ENCODE measurements around the gene OSBPL1A. TPM values are rescaled to one million over a fixed set of nuclear protein-coding genes. Genes with fewer than 3 reads are reported as not detected.
A peak's percentile ranks its signal among the peaks of the same experiment; 100 is the strongest.

OSBPL1A gene
- total RNA-seq, 6 donors from 2014 or later = 33.3 to 64.5 (median 55.4) TPM

DNA sequence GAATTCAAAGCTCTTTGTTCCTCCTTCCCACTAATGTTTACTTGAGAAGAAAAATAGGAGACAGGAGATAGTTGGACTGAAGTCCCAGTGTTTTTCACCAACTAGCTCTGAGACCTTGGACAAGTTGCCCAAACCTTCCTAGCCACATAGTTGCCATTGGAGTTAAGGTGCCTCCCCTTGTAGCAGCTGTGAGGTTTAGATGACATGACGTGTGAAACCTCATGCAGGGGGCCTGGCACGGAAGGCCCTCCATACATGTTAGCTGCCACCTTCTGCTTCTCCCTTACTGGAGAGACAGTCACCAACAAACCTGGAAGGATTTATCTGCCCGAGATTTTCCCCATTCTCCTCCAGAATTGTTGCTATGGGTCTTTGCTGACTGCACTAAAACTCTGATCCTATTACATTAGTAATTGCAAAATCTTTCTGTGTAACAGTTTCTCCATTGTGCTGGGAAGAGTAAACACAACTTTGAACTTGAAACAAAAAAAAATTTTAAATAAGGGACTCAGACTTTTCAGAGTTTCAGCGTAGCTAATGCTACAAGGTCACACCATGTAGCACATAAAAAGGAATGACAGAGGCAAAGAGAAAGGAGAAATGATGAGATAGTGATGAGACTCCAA is 282.6 kb downstream of the OSBPL1A start:
- no peak for TF ChIP-seq POLR2A (IDR thresholded peaks at IDR 0.05)
- TF ChIP-seq POLR2AphosphoS5 (IDR thresholded peaks at IDR 0.05) = no peak
- TF ChIP-seq, protein P1, sequence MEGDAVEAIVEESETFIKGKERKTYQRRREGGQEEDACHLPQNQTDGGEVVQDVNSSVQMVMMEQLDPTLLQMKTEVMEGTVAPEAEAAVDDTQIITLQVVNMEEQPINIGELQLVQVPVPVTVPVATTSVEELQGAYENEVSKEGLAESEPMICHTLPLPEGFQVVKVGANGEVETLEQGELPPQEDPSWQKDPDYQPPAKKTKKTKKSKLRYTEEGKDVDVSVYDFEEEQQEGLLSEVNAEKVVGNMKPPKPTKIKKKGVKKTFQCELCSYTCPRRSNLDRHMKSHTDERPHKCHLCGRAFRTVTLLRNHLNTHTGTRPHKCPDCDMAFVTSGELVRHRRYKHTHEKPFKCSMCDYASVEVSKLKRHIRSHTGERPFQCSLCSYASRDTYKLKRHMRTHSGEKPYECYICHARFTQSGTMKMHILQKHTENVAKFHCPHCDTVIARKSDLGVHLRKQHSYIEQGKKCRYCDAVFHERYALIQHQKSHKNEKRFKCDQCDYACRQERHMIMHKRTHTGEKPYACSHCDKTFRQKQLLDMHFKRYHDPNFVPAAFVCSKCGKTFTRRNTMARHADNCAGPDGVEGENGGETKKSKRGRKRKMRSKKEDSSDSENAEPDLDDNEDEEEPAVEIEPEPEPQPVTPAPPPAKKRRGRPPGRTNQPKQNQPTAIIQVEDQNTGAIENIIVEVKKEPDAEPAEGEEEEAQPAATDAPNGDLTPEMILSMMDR (IDR thresholded peaks at IDR 0.05) = no peak
- TF ChIP-seq EP300 (IDR thresholded peaks at IDR 0.05) = no peak
- WGBS, 2 donors = 65 to 72% methylated on average over 4 of the region's 4 CpGs
- DNase-seq = no peak
- peaks cover 0 to 4% (median 1%) of the 10 kb centered on the region in 4 donors for H3K4me1 ChIP-seq
- no peak overlapping the region for H3K4me3 ChIP-seq
- no peak for ATAC-seq (ENCODE audit: low FRiP score in 2 of 2)
- H3K9me3 ChIP-seq = no peaks in the 10 kb centered on the region
- peak overlapping the region in 1 of 4 donors; percentile 25 for H3K27ac ChIP-seq
- H3K36me3 ChIP-seq = no peaks in the 10 kb centered on the region
- no peaks in the 10 kb centered on the region for H3K27me3 ChIP-seq

- WGBS, 2 donors = 88 to 93% methylated on average over 12 to 15 of the region's 15 CpGs
- DNase-seq = no peak
- H3K4me1 ChIP-seq = peaks cover 0 to 3% (median 0%) of the 10 kb centered on the region in 4 donors
- H3K9me3 ChIP-seq = no peaks in the 10 kb centered on the region
- no peak overlapping the region for H3K27ac ChIP-seq
- no peaks in the 10 kb centered on the region for H3K27me3 ChIP-seq
- no peaks in the 10 kb centered on the region for H3K36me3 ChIP-seq
- TF ChIP-seq POLR2A (IDR thresholded peaks at IDR 0.05) (no peak), POLR2AphosphoS5 (IDR thresholded peaks at IDR 0.05) (no peak), EP300 (IDR thresholded peaks at IDR 0.05) (no peak)
- TF ChIP-seq, protein P1 (IDR thresholded peaks at IDR 0.05) = no peak
- no peak overlapping the region for H3K4me3 ChIP-seq
- ATAC-seq (ENCODE audit: low FRiP score in 2 of 2) = no peak
Measured at GRCh38 chr18:24112874-24113615, 284.6 kb downstream of the OSBPL1A start.

DNA sequence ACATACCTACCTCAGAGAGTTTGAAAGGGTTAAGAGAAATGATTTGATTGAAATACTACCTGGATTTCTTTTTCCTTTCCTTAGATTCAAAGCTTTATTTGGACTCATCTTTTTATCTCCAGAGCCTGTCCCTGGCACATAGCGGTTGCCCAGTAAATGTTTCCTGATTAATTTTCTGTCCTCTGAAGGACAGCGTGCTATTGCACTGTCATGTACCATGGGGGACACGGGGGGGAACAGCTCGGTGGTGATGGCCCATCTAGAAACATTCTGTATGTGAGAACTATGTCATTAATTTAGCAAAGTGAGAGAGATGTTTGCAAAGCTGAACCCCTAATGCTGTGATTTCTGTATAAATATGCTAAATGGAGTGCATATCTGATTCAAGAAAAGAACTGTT is 285.2 kb downstream of the OSBPL1A start:
- TF ChIP-seq POLR2AphosphoS5 (IDR thresholded peaks at IDR 0.05) (no peak), POLR2A (IDR thresholded peaks at IDR 0.05) (no peak), EP300 (IDR thresholded peaks at IDR 0.05) (no peak)
- TF ChIP-seq, protein P1 (IDR thresholded peaks at IDR 0.05) = no peak
- DNase-seq (no peak), ATAC-seq (ENCODE audit: low FRiP score in 2 of 2) (no peak)
- Histone ChIP-seq H3K9me3 (no peaks in the 10 kb centered on the region), H3K4me1 (peaks cover 0 to 3% (median 0%) of the 10 kb centered on the region in 4 donors), H3K36me3 (no peaks in the 10 kb centered on the region), H3K27ac (no peak overlapping the region), H3K4me3 (no peak overlapping the region), H3K27me3 (no peaks in the 10 kb centered on the region)
- WGBS, 2 donors = 88 to 94% methylated on average over 4 of the region's 4 CpGs

Small RNAs within 50 kb of the gene (small RNA-seq; reads per million reads assigned to genes)
- gene MIR320C2 (0 to 0.07 (median 0) reads per million in 4 donors), gene RF00017 (0 reads per million in 4 donors), gene RF00019 (0 reads per million in 4 donors), gene RNA5SP452 (0.14 to 1.4 (median 0.25) reads per million in 4 donors), gene RNU5A-6P (0 reads per million in 4 donors), gene RNU6-435P (0 reads per million in 4 donors)

Other genes with a start within 250 kb of the OSBPL1A start
- 10 to 100 TPM in 5 of 6 donors, 1 to 10 TPM in 1; 4.6 to 40.8 (median 18.2) TPM for gene IMPACT, start 28.8 kb upstream of the OSBPL1A start, total RNA-seq
- 1 to 10 TPM in 1 of 6 donors, under 1 TPM in 3, not detected in 2; 0.10 to 1.1 (median 0.45) TPM for gene HRH4, start 62.8 kb upstream of the OSBPL1A start, total RNA-seq